ENCODE measurements around the gene TSNAXIP1. TPM values are rescaled to one million over a fixed set of nuclear protein-coding genes. Genes with fewer than 3 reads are reported as not detected.

TSNAXIP1 gene
- total RNA-seq, 1 experiment from 2014 or later: 1.2 TPM

- Histone ChIP-seq H4K20me1 (ENCODE audit: insufficient read depth) (no peaks in the 10 kb centered on the region), H3K9ac (ENCODE audit: low read length) (no peak overlapping the region), H3K27me3 (ENCODE audit: insufficient read depth, low read length) (no peaks in the 10 kb centered on the region), H3K4me3 (replicated peaks in 1 of 2; ENCODE audit: low read depth in 1 of 2, low read length in 2 of 2) (no peak overlapping the region), H3K4me1 (ENCODE audit: control insufficient read depth in 1 of 2, insufficient read depth in 2 of 2, low read length in 2 of 2) (peaks cover 0 to 7% of the 10 kb centered on the region in 2 experiments; a peak in 1 of 4 replicates), H3K36me3 (ENCODE audit: control insufficient read depth in 1 of 2, insufficient read depth in 2 of 2, low read length in 2 of 2) (no peaks in the 10 kb centered on the region), H2AFZ (ENCODE audit: low read depth, low read length, poor library complexity, severe bottlenecking) (no peak overlapping the region), H3K79me2 (ENCODE audit: insufficient read depth, low read length) (peaks cover 23% of the 10 kb centered on the region), H3K9me3 (ENCODE audit: control insufficient read depth in 1 of 2, insufficient read depth in 1 of 2, low read depth in 1 of 2, low read length in 2 of 2) (no peaks in the 10 kb centered on the region), H3K4me2 (ENCODE audit: low read length) (no peak overlapping the region), H3K9me2 (ENCODE audit: insufficient read depth) (no peaks in the 10 kb centered on the region), H3K27ac (ENCODE audit: low read depth, low read length) (no peak overlapping the region)
- CTCF ChIA-PET: interaction anchor here (0.8 to 1.7 kb wide), 2 partner anchors 27 to 37 kb away, joined by 4 to 6 read pairs; partner anchors contain the start of gene TSNAXIP1
- DNase-seq (ENCODE audit: low read depth, low spot score) (no peak), ATAC-seq (no peak)
- TF ChIP-seq ZNF274 (IDR thresholded peaks at IDR 0.05; ENCODE audit: low read depth, low read length) (no peak), FOSL1 (IDR thresholded peaks at IDR 0.05; ENCODE audit: low read depth) (no peak)
- intact Hi-C loops (cut with micrococcal nuclease): no loop called here
- BruUV-seq (replicated peaks): no TSS peak
- POLR2A ChIA-PET: interaction anchor here (2.6 kb wide), 1 partner anchor 27 kb away, joined by 5 read pairs; the partner anchor contains the start of genes RANBP10 and TSNAXIP1
- RAD21 ChIA-PET (ENCODE audit: low non-redundant PET in 1 of 2, low total read pairs in 2 of 2, uncharacterized antibody in 2 of 2, unreplicated experiment in 2 of 2): no interaction called here
These were observed 27.3 kb upstream of the TSNAXIP1 start for GRCh38 chr16:67779256-67780014.

- ATAC-seq: no peak
- no TSS peak for BruUV-seq (replicated peaks)
- H3K9me2 ChIP-seq (ENCODE audit: insufficient read depth): no peaks in the 10 kb centered on the region
- H3K9me3 ChIP-seq (ENCODE audit: control insufficient read depth in 1 of 2, insufficient read depth in 1 of 2, low read depth in 1 of 2, low read length in 2 of 2): no peaks in the 10 kb centered on the region
- H3K27ac ChIP-seq (ENCODE audit: low read depth, low read length): no peak overlapping the region
- RAD21 ChIA-PET (ENCODE audit: low non-redundant PET in 1 of 2, low total read pairs in 2 of 2, uncharacterized antibody in 2 of 2, unreplicated experiment in 2 of 2): no interaction called here
- POLR2A ChIA-PET: interaction anchor here (2.6 kb wide), 1 partner anchor 25 kb away, joined by 5 read pairs; the partner anchor contains the start of genes RANBP10 and TSNAXIP1
- no peak overlapping the region for H3K9ac ChIP-seq (ENCODE audit: low read length)
- peaks cover 18% of the 10 kb centered on the region for H3K79me2 ChIP-seq (ENCODE audit: insufficient read depth, low read length)
- DNase-seq (ENCODE audit: low read depth, low spot score): no peak
- no peak for TF ChIP-seq CTCF (IDR thresholded peaks at IDR 0.05 in 2 of 3, conservative IDR thresholded peaks at IDR 0.05 in 1 of 3; ENCODE audit: borderline replicate concordance in 1 of 3, insufficient read depth in 1 of 3, low read depth in 2 of 3, low read length in 2 of 3)
- TF ChIP-seq EZH2 (IDR thresholded peaks at IDR 0.05): no peak
- no peak for TF ChIP-seq POLR2A (IDR thresholded peaks at IDR 0.05; ENCODE audit: borderline replicate concordance, extremely low read depth, insufficient read depth, insufficient read length)
- CTCF ChIA-PET: interaction anchor here (0.7 kb wide), 1 partner anchor 36 kb away, joined by 3 read pairs; no protein-coding TSS in a partner anchor
- H3K4me3 ChIP-seq (replicated peaks in 1 of 2; ENCODE audit: low read depth in 1 of 2, low read length in 2 of 2): no peak overlapping the region
- intact Hi-C loops (cut with micrococcal nuclease): no loop called here
- H2AFZ ChIP-seq (ENCODE audit: low read depth, low read length, poor library complexity, severe bottlenecking): no peak overlapping the region
- no peak overlapping the region for H3K4me2 ChIP-seq (ENCODE audit: low read length)
- no peaks in the 10 kb centered on the region for H4K20me1 ChIP-seq (ENCODE audit: insufficient read depth)
- no peaks in the 10 kb centered on the region for H3K36me3 ChIP-seq (ENCODE audit: control insufficient read depth in 1 of 2, insufficient read depth in 2 of 2, low read length in 2 of 2)
- no peaks in the 10 kb centered on the region for H3K27me3 ChIP-seq (ENCODE audit: insufficient read depth, low read length)
- peaks cover 0 to 7% of the 10 kb centered on the region in 2 experiments; a peak in 1 of 4 replicates for H3K4me1 ChIP-seq (ENCODE audit: control insufficient read depth in 1 of 2, insufficient read depth in 2 of 2, low read length in 2 of 2)
These were observed 25.7 kb upstream of the TSNAXIP1 start for GRCh38 chr16:67780847-67781564.
